Measurements from ENCODE around the gene RB1.

DNA sequence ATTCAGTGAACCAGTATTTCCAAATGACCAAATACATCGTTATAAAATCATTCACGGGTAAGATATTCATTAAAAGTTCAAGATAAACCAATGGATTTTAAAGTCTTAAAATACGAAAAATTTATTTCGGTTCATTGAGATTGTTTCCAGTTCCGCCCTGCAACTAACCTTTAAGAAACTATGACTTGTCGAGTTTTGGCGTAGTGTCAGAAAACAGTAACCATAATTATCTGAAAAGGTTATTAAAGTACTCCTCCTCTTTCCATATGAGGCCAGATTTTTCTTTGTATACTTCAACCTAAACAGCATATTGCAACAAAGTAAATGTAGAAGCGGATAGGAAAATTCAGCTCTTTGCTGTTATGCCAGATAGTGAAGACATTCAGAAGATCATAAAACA is 83.3 kb downstream of the RB1 start:
- TF ChIP-seq POLR2AphosphoS5 (IDR thresholded peaks at IDR 0.05; ENCODE audit: borderline replicate concordance, low read depth, low read length) (no peak), EZH2 (IDR thresholded peaks at IDR 0.05) (no peak), FOXP2 (optimal IDR thresholded peaks at IDR 0.05; ENCODE audit: control extremely low read depth, extremely low read length, insufficient read depth) (no peak)

Measured in SK-N-MC (cell line).